ENCODE measurements around the gene SH3BP5L. TPM values are rescaled to one million over a fixed set of nuclear protein-coding genes. Genes with fewer than 3 reads are reported as not detected.

Gene SH3BP5L
- total and polyA plus RNA-seq, 2 of the 8 experiments (the other 6 are each of a cell fraction or from before 2014, with no cell fraction given): 20.2 to 28.4 TPM

- TF ChIP-seq RNF2 (IDR thresholded peaks at IDR 0.05; ENCODE audit: borderline replicate concordance, low read depth, low read length, missing control alignments, poor library complexity, severe bottlenecking): no peak
Observed at GRCh38 chr1:248850124-248850523, 24.4 kb upstream of the SH3BP5L start (continued).

All from H1 (cell line).